Activated T-cell treated with anti-CD3 and anti-CD28 coated beads, Interleukin-2, amount 50 U/mL, for 24 hours (primary cell): ENCODE measurements around the gene PTPRU.
A peak's percentile ranks its signal among the peaks of the same experiment; 100 is the strongest.

Experiments
- DNase-seq: peaks from one replicate; pipeline ENCODE4 v3.0.0-alpha.2; 2020
- H3K27ac Mint-ChIP-seq: 2 replicates; pipeline ENCODE4 v1.8.0; 2020; ENCODE audit warnings: mild to moderate bottlenecking, mixed read lengths
- H3K27me3 Mint-ChIP-seq: 2 replicates; pipeline ENCODE4 v1.8.0; 2020; ENCODE audit warnings: mixed read lengths
- H3K36me3 Mint-ChIP-seq: 2 replicates; pipeline ENCODE4 v1.8.0; 2020; ENCODE audit warnings: low read depth, mixed read lengths
- H3K4me1 Mint-ChIP-seq: 2 replicates; pipeline ENCODE4 v1.8.0; 2020; ENCODE audit warnings: low read depth, mixed read lengths
- H3K4me3 Mint-ChIP-seq: 2 replicates; pipeline ENCODE4 v1.8.0; 2020; ENCODE audit warnings: mild to moderate bottlenecking, moderate library complexity, mixed read lengths
- H3K9me3 Mint-ChIP-seq: 2 replicates; pipeline ENCODE4 v1.8.0; 2020; ENCODE audit warnings: mixed read lengths

The PTPRU gene

DNA sequence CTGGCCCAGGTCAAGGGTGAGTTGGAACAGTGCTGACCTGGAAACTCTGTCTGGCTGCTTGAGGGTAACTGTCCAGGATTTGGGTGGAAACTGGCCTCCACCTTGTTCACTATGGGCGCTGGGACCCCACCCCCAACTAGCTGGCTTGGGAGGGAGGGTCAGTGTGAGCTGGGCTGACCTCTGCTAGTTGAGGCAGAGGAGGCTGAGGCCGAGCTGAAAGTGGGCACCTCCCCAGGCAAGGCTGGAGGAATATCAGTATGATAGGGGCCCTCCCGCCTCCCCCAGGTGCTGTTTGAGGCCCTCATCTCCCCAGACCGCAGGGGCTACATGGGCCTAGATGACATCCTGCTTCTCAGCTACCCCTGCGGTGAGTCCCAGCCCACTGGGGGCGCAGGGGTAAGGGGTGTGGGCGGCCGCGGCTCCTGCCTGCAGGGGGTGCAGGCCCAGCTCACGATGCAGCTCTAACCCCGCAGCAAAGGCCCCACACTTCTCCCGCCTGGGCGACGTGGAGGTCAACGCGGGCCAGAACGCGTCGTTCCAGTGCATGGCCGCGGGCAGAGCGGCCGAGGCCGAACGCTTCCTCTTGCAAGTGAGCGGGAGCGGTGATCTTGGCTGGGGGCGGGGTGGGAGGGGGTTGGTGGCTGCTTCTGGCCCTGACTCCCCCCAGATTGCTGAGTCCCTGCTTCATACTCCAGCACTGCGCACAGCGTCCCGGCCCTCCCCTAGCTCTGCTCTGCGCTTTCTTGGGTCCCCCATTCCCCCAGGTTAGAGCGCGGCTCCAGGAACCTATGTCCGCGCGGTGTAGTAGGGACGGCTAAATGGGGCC lies 22.9 kb downstream of the PTPRU start:
- Mint-ChIP-seq H3K27ac (no peak overlapping the region), H3K27me3 (peaks cover 42% of the 10 kb centered on the region), H3K9me3 (no peaks in the 10 kb centered on the region), H3K4me1 (peaks cover 7% of the 10 kb centered on the region), H3K36me3 (no peaks in the 10 kb centered on the region), H3K4me3 (peak overlapping the region; percentile 69)
- no peak for DNase-seq

DNA sequence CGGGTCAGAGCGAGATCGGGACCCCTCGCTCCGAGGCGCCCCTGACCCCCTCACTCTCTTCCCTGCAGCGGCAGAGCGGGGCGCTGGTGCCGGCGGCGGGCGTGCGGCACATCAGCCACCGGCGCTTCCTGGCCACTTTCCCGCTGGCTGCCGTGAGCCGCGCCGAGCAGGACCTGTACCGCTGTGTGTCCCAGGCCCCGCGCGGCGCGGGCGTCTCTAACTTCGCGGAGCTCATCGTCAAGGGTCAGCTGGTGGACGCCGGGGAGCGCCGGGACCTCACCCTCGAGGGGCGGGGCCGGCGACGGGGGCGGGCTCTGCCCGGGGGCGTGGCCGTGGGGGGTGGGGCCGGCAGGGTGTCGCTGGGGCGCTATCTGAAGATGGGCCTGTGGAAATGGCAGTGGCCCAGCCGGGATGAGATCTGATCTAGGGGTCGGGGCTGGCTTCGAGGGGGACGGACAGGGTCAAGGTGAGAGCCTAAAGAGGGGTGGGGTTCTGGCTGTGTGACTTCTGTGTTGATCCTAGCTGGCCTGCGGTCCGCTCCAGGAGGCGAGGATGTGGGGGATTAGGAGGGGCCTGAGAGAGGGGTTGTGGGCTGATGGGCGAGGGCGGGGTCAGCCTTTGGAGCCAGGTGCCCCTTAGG lies 23.6 kb downstream of the PTPRU start:
- H3K27me3 Mint-ChIP-seq, result peaks cover 46% of the 10 kb centered on the region
- H3K4me3 Mint-ChIP-seq, result peak overlapping the region; percentile 69
- H3K36me3 Mint-ChIP-seq, result no peaks in the 10 kb centered on the region
- no peaks in the 10 kb centered on the region for H3K9me3 Mint-ChIP-seq
- no peak overlapping the region for H3K27ac Mint-ChIP-seq
- DNase-seq, result peak; percentile 65
- H3K4me1 Mint-ChIP-seq, result peaks cover 7% of the 10 kb centered on the region

DNA sequence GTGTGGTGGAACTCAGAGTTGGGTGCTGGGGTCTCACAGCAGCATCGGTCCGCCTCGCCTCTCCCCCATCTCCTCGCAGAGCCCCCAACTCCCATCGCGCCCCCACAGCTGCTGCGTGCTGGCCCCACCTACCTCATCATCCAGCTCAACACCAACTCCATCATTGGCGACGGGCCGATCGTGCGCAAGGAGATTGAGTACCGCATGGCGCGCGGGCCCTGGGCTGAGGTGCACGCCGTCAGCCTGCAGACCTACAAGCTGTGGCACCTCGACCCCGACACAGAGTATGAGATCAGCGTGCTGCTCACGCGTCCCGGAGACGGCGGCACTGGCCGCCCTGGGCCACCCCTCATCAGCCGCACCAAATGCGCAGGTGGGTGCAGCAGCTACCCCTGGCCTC lies 24.2 kb downstream of the PTPRU start:
- Mint-ChIP-seq H3K4me1 (peaks cover 7% of the 10 kb centered on the region), H3K27ac (no peak overlapping the region), H3K27me3 (peaks cover 50% of the 10 kb centered on the region), H3K9me3 (no peaks in the 10 kb centered on the region), H3K36me3 (no peaks in the 10 kb centered on the region), H3K4me3 (no peak overlapping the region)
- DNase-seq, result no peak

DNA sequence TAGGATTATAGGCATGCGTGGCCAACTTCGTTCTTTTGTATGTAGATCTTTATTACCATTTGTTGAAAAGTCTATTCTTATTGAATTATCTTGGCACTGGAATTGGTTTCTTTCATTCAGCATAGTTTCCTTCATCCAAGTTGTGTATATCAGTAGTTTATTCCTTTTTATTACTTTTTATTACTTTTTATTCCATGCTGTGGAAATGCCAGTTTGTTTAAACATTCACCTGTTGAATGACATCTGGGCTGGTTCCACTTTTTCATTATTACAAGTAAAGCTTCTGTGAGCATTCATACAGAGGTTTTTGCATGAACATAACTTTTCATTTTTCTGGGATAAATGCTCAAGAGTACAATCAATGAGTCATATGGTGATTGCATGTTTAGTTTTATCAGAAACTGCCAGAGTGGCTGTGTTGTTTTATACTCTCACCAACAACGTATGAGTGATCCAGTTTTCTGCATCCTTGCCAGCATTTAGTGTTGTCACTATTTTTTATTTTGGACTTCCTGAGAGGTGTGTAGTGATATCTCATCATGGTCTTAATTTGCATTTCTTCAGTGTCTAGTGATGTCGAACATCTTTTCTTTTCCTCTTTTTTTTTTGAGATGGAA lies 28.6 kb downstream of the PTPRU start:
- Mint-ChIP-seq H3K4me1 (peaks cover 7% of the 10 kb centered on the region), H3K9me3 (no peaks in the 10 kb centered on the region), H3K4me3 (no peak overlapping the region), H3K36me3 (no peaks in the 10 kb centered on the region), H3K27me3 (peaks cover 77% of the 10 kb centered on the region), H3K27ac (no peak overlapping the region)
- DNase-seq, result no peak

DNA sequence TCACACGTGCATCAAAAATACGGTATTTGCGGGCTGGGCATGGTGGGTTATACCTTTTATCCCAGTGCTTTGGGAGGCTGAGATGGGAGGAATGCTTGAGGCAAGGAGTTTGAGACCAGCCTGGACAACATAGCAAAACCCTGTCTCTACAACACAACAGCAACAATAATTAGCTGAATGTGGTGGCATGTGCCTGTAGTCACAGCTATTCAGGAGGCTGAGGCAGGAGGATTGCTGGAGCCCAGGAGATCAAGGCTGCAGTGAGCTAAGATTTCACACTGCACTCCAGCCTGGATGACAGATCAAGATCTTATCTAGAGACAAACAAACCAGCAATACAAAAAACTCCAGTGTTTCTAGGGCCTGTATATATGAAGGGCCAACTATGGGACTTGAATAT lies 30.6 kb downstream of the PTPRU start:
- no peak overlapping the region for H3K4me3 Mint-ChIP-seq
- H3K36me3 Mint-ChIP-seq, result no peaks in the 10 kb centered on the region
- H3K27me3 Mint-ChIP-seq, result peaks cover 75% of the 10 kb centered on the region
- H3K9me3 Mint-ChIP-seq, result no peaks in the 10 kb centered on the region
- no peak for DNase-seq
- no peaks in the 10 kb centered on the region for H3K4me1 Mint-ChIP-seq
- H3K27ac Mint-ChIP-seq, result no peak overlapping the region

DNA sequence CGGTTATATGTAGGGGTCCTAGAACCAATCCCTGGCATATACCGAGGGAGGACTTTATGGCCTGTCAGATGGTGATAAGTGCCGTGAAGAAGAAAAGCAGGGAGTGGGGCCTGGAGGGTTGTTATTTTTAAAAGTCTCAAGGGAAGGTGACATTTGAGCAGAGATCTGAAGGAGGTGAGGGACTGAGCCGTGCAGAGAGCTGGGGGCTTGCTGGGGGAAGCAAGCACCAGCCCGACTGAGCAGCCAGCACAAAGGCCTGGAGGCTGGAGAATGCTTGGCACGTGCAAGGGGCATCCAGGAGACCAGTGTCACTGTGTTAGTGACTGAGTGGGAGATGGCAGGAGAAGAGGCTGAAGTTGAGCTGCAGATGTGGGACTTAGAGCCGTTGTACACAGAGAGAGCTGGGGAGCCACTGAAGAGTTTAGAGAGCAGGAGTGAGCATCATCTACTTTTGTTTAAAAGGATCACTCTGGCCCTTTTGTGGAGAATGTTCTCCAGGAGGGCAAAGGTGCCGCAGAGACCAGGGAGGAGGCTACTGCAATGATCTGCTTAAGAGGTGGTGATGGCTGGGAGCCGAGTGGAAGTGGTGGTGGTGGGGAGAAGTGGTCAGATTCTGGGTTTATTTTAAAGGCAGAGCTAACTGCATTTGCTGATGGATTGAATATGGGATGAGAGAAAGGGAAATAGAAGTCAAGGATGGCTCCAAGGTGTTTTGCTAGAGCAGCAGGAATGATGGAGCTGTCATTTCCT lies 31.2 kb downstream of the PTPRU start:
- Mint-ChIP-seq H3K4me3 (no peak overlapping the region), H3K27ac (no peak overlapping the region), H3K27me3 (peaks cover 75% of the 10 kb centered on the region), H3K4me1 (no peaks in the 10 kb centered on the region), H3K36me3 (no peaks in the 10 kb centered on the region), H3K9me3 (no peaks in the 10 kb centered on the region)
- DNase-seq, result no peak

DNA sequence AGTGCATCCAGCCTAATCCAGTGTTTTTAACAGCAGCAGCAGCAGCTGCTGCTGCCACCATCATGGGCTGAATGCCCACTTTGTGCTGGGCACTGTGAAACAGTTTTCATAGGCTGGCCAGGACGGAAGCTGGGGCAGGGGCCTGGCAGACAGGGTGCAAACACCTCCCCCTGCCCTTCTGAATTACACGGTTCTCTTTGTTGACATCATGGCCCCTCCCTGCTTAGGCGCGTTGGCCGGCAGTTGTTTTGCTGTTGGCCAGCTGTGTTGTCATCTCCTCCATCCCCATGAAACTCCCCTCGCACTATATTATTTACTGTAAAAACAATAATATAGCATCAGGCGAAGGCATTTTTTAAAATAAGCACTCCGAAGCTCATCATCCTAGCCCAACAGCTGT lies 33.1 kb downstream of the PTPRU start:
- H3K27me3 Mint-ChIP-seq, result peaks cover 74% of the 10 kb centered on the region
- H3K4me3 Mint-ChIP-seq, result no peak overlapping the region
- H3K4me1 Mint-ChIP-seq, result no peaks in the 10 kb centered on the region
- no peaks in the 10 kb centered on the region for H3K9me3 Mint-ChIP-seq
- no peak for DNase-seq
- H3K36me3 Mint-ChIP-seq, result no peaks in the 10 kb centered on the region
- H3K27ac Mint-ChIP-seq, result no peak overlapping the region

DNA sequence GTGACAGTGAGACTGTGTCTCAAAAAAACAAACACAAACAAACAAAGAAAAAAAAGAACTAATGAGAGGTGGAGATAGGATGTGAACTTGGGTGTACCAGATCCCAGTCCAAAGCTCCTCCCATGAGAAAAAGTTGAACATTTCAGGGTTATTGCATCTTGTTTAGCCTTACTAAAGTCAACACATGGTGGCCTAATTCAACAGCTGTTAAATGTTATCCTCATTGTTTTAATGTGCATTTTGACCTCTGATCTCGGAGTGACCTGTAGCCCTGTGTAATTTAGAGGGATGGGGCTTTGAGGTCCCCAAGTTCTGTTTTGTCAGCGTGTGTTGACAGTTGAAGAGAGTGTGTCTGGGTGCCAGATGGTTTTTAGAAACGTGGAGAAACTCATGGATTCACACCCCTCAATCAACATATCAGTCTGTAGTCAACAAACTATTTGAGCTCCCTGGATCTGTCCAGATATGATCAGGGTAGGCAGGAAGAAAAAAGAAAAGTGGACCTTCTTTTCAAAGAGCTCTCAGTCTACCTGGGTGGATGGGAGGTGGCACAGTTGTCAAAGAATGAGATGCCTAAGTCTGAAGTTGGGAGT lies 34.7 kb downstream of the PTPRU start:
- Mint-ChIP-seq H3K27me3 (peaks cover 62% of the 10 kb centered on the region), H3K27ac (no peak overlapping the region), H3K36me3 (no peaks in the 10 kb centered on the region), H3K4me1 (no peaks in the 10 kb centered on the region), H3K4me3 (no peak overlapping the region), H3K9me3 (no peaks in the 10 kb centered on the region)
- no peak for DNase-seq

DNA sequence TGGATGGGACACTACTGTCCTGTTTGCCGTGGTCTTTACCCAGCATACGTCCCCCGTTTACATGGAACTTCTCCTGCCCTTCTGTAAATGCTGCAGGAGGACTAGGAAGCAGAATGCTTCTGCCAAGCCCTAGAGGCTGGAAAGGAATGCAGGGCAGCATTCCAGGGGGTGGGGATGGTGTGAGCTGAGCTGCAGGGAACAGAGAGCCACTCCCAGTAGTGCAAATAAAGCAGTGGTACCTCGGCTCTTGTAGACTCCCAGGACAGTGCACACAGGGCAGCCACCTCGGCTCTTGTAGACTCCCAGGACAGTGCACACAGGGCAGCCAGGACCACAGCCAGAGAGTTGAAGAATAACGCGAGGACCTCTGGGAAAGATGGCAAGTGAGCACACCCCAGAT lies 35.4 kb downstream of the PTPRU start:
- Mint-ChIP-seq H3K27ac (no peak overlapping the region), H3K36me3 (no peaks in the 10 kb centered on the region), H3K4me1 (no peaks in the 10 kb centered on the region), H3K9me3 (no peaks in the 10 kb centered on the region), H3K27me3 (peaks cover 58% of the 10 kb centered on the region), H3K4me3 (no peak overlapping the region)
- DNase-seq, result no peak

DNA sequence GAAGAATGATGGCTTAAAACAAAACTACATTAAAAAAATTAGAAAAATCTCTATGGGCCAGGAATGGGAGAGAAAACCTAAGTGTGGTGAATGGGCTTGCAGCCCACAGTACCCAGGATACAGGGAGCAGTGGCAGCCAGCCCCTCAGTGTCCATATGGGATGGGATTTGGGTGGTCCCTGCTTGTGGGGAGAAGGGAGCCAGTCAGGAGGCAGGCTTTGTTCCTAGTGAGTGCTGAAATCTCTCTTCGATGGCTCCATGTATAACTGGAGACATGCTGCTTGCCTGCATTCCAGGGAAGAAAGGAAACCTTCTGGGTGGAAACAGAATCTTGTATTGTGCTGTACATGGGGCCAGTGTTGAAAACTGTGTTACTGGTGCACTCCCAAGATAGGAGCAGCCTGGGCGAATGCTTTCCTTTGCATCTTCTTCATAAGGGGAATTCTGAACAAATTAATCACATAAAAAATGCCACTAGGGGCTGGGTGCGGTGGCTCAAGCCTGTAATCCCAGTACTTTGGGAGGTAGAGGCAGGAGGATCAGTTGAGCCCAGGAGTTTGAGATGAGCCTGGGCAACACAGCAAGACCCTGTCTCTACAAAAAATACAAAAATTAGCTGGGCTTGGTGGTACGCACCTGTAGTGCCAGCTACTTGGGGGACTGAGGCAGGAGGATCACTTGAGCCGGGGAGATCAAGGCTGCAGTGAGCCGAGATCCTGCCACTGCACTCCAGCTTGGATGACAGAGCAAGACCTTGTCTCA lies 36.0 kb downstream of the PTPRU start:
- H3K27ac Mint-ChIP-seq, result no peak overlapping the region
- no peak for DNase-seq
- H3K9me3 Mint-ChIP-seq, result no peaks in the 10 kb centered on the region
- H3K27me3 Mint-ChIP-seq, result peaks cover 52% of the 10 kb centered on the region
- H3K4me1 Mint-ChIP-seq, result no peaks in the 10 kb centered on the region
- no peak overlapping the region for H3K4me3 Mint-ChIP-seq
- H3K36me3 Mint-ChIP-seq, result no peaks in the 10 kb centered on the region

DNA sequence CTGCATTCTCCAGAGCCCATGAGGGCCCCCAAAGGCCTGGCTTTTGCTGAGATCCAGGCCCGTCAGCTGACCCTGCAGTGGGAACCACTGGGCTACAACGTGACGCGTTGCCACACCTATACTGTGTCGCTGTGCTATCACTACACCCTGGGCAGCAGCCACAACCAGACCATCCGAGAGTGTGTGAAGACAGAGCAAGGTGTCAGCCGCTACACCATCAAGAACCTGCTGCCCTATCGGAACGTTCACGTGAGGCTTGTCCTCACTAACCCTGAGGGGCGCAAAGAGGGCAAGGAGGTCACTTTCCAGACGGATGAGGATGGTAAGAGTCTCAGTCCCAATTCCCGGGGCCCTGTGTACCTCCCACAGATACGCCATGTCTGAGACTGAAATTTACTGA lies 39.1 kb downstream of the PTPRU start:
- no peaks in the 10 kb centered on the region for H3K9me3 Mint-ChIP-seq
- H3K4me1 Mint-ChIP-seq, result no peaks in the 10 kb centered on the region
- peaks cover 26% of the 10 kb centered on the region for H3K27me3 Mint-ChIP-seq
- no peaks in the 10 kb centered on the region for H3K36me3 Mint-ChIP-seq
- H3K4me3 Mint-ChIP-seq, result no peak overlapping the region
- H3K27ac Mint-ChIP-seq, result no peak overlapping the region
- DNase-seq, result no peak

DNA sequence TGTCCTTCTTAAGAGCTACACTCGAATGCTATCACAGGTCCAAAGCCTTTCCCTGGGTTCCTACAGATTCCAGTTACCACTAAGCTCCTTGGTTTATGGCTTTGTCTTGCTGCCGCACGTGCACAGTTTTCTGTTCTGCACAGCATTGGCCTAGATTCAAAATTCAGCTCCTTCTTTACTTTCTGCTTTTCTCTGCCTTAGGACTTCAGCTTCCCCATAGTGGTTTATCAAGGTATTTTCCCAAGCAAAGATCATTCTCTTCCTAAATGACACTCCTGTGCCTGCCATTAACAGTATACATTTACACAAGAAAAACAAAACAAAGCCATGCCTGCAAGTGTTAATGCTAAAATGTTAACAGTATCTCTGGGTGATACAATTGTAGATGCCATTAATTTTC lies 41.8 kb downstream of the PTPRU start:
- DNase-seq, result no peak
- no peak overlapping the region for H3K27ac Mint-ChIP-seq
- peaks cover 4% of the 10 kb centered on the region for H3K27me3 Mint-ChIP-seq
- no peak overlapping the region for H3K4me3 Mint-ChIP-seq
- no peaks in the 10 kb centered on the region for H3K36me3 Mint-ChIP-seq
- no peaks in the 10 kb centered on the region for H3K9me3 Mint-ChIP-seq
- H3K4me1 Mint-ChIP-seq, result no peaks in the 10 kb centered on the region

DNA sequence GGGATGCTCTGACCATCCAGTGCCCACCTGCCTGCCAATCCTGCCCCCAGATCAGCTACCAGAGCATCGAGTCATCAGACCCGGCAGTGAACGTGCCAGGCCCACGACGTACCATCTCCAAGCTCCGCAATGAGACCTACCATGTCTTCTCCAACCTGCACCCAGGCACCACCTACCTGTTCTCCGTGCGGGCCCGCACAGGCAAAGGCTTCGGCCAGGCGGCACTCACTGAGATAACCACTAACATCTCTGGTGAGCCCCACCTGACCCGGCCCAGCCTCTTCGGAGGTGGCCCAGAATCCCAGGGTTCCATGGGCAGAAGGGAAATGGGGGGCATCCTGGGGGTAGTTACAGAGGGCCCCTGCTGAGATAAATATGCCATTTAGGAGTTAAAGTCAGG lies 43.1 kb downstream of the PTPRU start:
- peaks cover 4% of the 10 kb centered on the region for H3K4me1 Mint-ChIP-seq
- H3K27me3 Mint-ChIP-seq, result peaks cover 2% of the 10 kb centered on the region
- H3K36me3 Mint-ChIP-seq, result no peaks in the 10 kb centered on the region
- no peak for DNase-seq
- no peaks in the 10 kb centered on the region for H3K9me3 Mint-ChIP-seq
- no peak overlapping the region for H3K4me3 Mint-ChIP-seq
- H3K27ac Mint-ChIP-seq, result no peak overlapping the region

DNA sequence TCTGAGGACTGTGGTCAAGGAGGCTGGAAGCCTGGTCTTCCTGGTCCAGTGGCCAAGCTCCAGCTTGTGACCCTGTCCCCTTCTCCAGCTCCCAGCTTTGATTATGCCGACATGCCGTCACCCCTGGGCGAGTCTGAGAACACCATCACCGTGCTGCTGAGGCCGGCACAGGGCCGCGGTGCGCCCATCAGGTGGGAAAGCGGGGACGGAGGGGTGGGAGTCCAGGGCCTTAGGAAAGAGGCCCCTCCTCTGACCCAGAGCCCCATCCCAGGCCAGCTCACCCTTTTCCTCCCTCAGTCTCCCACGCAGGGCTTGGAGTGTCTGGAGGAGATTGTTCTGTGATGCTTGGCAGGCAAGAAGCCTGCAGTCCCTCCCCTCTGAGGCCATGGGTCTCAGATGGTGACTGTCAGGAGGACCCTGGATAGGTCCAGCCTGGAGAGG lies 43.6 kb downstream of the PTPRU start:
- DNase-seq, result no peak

More for the DNA sequence above, 43.6 kb downstream of the PTPRU start:
- H3K4me1 Mint-ChIP-seq, result peaks cover 4% of the 10 kb centered on the region
- no peak overlapping the region for H3K27ac Mint-ChIP-seq
- H3K36me3 Mint-ChIP-seq, result no peaks in the 10 kb centered on the region
- no peaks in the 10 kb centered on the region for H3K9me3 Mint-ChIP-seq
- H3K4me3 Mint-ChIP-seq, result no peak overlapping the region
- peaks cover 2% of the 10 kb centered on the region for H3K27me3 Mint-ChIP-seq
